GM20000 (cell line): ENCODE data around the gene PRELID1.

Experiments
- DNase-seq: peaks from one replicate; pipeline ENCODE4 v3.0.0; 2012; ENCODE audit warnings: low spot score
- TF ChIP-seq, protein P1 (sequence below): IDR thresholded peaks from 2 replicates; pipeline ENCODE4 v1.5.1; 2012; ENCODE audit warnings: mild to moderate bottlenecking, control low read depth; ENCODE audit errors: extremely low read depth, missing control alignments

The PRELID1 gene

DNA sequence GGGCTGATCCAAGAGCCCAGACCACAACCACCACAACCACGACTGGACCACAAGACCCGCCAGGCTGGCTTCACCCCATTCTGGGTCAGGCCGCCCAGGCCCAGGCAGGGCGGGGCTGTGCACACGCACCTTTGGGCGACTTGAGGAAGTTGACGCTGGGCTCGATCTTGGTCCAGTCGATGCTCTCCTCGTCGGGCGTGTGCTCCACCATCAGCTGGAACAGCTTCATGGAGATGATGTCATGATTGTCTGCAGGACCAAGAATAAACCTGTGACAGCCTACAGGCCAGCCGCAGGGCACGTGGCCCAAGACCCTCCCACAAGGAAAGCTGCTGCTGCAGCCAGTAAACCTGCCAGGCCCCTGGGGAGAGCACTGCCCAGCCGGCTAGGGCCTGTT, 30.6 kb downstream of the PRELID1 start:
- no peak for DNase-seq
- TF ChIP-seq, protein P1, sequence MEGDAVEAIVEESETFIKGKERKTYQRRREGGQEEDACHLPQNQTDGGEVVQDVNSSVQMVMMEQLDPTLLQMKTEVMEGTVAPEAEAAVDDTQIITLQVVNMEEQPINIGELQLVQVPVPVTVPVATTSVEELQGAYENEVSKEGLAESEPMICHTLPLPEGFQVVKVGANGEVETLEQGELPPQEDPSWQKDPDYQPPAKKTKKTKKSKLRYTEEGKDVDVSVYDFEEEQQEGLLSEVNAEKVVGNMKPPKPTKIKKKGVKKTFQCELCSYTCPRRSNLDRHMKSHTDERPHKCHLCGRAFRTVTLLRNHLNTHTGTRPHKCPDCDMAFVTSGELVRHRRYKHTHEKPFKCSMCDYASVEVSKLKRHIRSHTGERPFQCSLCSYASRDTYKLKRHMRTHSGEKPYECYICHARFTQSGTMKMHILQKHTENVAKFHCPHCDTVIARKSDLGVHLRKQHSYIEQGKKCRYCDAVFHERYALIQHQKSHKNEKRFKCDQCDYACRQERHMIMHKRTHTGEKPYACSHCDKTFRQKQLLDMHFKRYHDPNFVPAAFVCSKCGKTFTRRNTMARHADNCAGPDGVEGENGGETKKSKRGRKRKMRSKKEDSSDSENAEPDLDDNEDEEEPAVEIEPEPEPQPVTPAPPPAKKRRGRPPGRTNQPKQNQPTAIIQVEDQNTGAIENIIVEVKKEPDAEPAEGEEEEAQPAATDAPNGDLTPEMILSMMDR = no peak

- TF ChIP-seq, protein P1 = no peak
- no peak for DNase-seq
These were observed 31.4 kb downstream of the PRELID1 start for GRCh38 chr5:177334781-177335700.

- no peak for DNase-seq
- TF ChIP-seq, protein P1 = no peak
These were observed 32.1 kb downstream of the PRELID1 start for GRCh38 chr5:177335701-177336065.

GRCh38 chr5:177336112-177336511, 32.5 kb downstream of the PRELID1 start:
- TF ChIP-seq, protein P1 = no peak

GRCh38 chr5:177336603-177337494, 33.2 kb downstream of the PRELID1 start:
- DNase-seq = no peak
- TF ChIP-seq, protein P1 = no peak

More at GRCh38 chr5:177336112-177336511, 32.5 kb downstream of the PRELID1 start:
- DNase-seq = no peak

GRCh38 chr5:177338251-177339106, 34.9 kb downstream of the PRELID1 start:
- TF ChIP-seq, protein P1 = no peak
- no peak for DNase-seq
